ENCODE measurements around the gene ATXN2.

ATXN2 gene

GRCh38 chr12:111451232-111451631 lies 147.9 kb downstream of the ATXN2 start:
- no peak for DNase-seq (ENCODE audit: low read depth)

GRCh38 chr12:111450676-111451075 lies 148.4 kb downstream of the ATXN2 start:
- DNase-seq (ENCODE audit: low read depth), result no peak

- DNase-seq (ENCODE audit: low read depth), result no peak
These were observed 150.0 kb downstream of the ATXN2 start for GRCh38 chr12:111448846-111449790.

GRCh38 chr12:111448266-111448830 lies 150.8 kb downstream of the ATXN2 start:
- no peak for DNase-seq (ENCODE audit: low read depth)

GRCh38 chr12:111447571-111448265 lies 151.4 kb downstream of the ATXN2 start:
- DNase-seq (ENCODE audit: low read depth), result no peak

- DNase-seq (ENCODE audit: low read depth), result no peak
These were observed 152.2 kb downstream of the ATXN2 start for GRCh38 chr12:111446631-111447570.

GRCh38 chr12:111445726-111446581 lies 153.2 kb downstream of the ATXN2 start:
- no peak for DNase-seq (ENCODE audit: low read depth)

- DNase-seq (ENCODE audit: low read depth), result no peak
These were observed 154.0 kb downstream of the ATXN2 start for GRCh38 chr12:111444925-111445725.

GRCh38 chr12:111444314-111444924 lies 154.7 kb downstream of the ATXN2 start:
- no peak for DNase-seq (ENCODE audit: low read depth)

GRCh38 chr12:111443586-111443985 lies 155.5 kb downstream of the ATXN2 start:
- DNase-seq (ENCODE audit: low read depth), result no peak

- DNase-seq (ENCODE audit: low read depth), result no peak
These were observed 156.0 kb downstream of the ATXN2 start for GRCh38 chr12:111443086-111443485.

GRCh38 chr12:111442301-111443045 lies 156.6 kb downstream of the ATXN2 start:
- DNase-seq (ENCODE audit: low read depth), result no peak

- DNase-seq (ENCODE audit: low read depth), result no peak
These were observed 157.8 kb downstream of the ATXN2 start for GRCh38 chr12:111441107-111441928.

- no peak for DNase-seq (ENCODE audit: low read depth)
These were observed 158.5 kb downstream of the ATXN2 start for GRCh38 chr12:111440631-111441030.

GRCh38 chr12:111440152-111440551 lies 159.0 kb downstream of the ATXN2 start:
- no peak for DNase-seq (ENCODE audit: low read depth)

- DNase-seq (ENCODE audit: low read depth), result no peak
These were observed 159.4 kb downstream of the ATXN2 start for GRCh38 chr12:111439657-111440151.

GRCh38 chr12:111438481-111438880 lies 160.6 kb downstream of the ATXN2 start:
- DNase-seq (ENCODE audit: low read depth), result no peak

Measured in fibroblast of the conjunctiva (primary cell).